HG03342 (cell line): ENCODE measurements around the gene KLHL3.

Source experiments
- ATAC-seq: cut with Tn5 transposase; IDR thresholded peaks from one replicate; pipeline ENCODE4 v1.9.1; 2021; ENCODE audit warnings: mild to moderate bottlenecking, moderate library complexity; ENCODE audit not compliant: unreplicated experiment

Gene KLHL3

GRCh38 chr5:137615171-137615775, 120.6 kb downstream of the KLHL3 start:
- no peak for ATAC-seq

GRCh38 chr5:137613554-137614265, 122.2 kb downstream of the KLHL3 start:
- peak; percentile 48 for ATAC-seq

GRCh38 chr5:137612576-137612975, 123.3 kb downstream of the KLHL3 start:
- ATAC-seq: no peak

GRCh38 chr5:137611794-137612435, 124.0 kb downstream of the KLHL3 start:
- ATAC-seq: no peak

- no peak for ATAC-seq
Observed at GRCh38 chr5:137611011-137611580, 124.8 kb downstream of the KLHL3 start.

GRCh38 chr5:137610598-137610997, 125.3 kb downstream of the KLHL3 start:
- ATAC-seq: no peak

- no peak for ATAC-seq
Observed at GRCh38 chr5:137609127-137609526, 126.8 kb downstream of the KLHL3 start.

- no peak for ATAC-seq
Observed at GRCh38 chr5:137607771-137608170, 128.1 kb downstream of the KLHL3 start.

GRCh38 chr5:137606401-137606800, 129.5 kb downstream of the KLHL3 start:
- ATAC-seq: no peak

GRCh38 chr5:137605411-137605810, 130.5 kb downstream of the KLHL3 start:
- ATAC-seq: no peak

- no peak for ATAC-seq
Observed at GRCh38 chr5:137604348-137605095, 131.4 kb downstream of the KLHL3 start.

- ATAC-seq: no peak
Observed at GRCh38 chr5:137603891-137604290, 132.0 kb downstream of the KLHL3 start.

- no peak for ATAC-seq
Observed at GRCh38 chr5:137603356-137603755, 132.5 kb downstream of the KLHL3 start.

GRCh38 chr5:137602721-137603273, 133.1 kb downstream of the KLHL3 start:
- ATAC-seq: no peak

- ATAC-seq: no peak
Observed at GRCh38 chr5:137600721-137601360, 135.0 kb downstream of the KLHL3 start.

- no peak for ATAC-seq
Observed at GRCh38 chr5:137599457-137599856, 136.4 kb downstream of the KLHL3 start.

GRCh38 chr5:137598399-137598798, 137.5 kb downstream of the KLHL3 start:
- no peak for ATAC-seq

GRCh38 chr5:137596941-137597340, 138.9 kb downstream of the KLHL3 start:
- ATAC-seq: no peak

- no peak for ATAC-seq
Observed at GRCh38 chr5:137595396-137596079, 140.4 kb downstream of the KLHL3 start.

- no peak for ATAC-seq
Observed at GRCh38 chr5:137594717-137595116, 141.2 kb downstream of the KLHL3 start.
